Hepatic stellate cell (primary cell): Measurements from ENCODE around the gene ANTXR2.
A peak's percentile ranks its signal among the peaks of the same experiment; 100 is the strongest.
"Not testable (repeated sequence)": the region's sequence is repeated elsewhere in the genome, so short reads cannot be mapped to it uniquely, and the experiment has no call there.

Experiments
- DNase-seq: peaks from one replicate; pipeline ENCODE4 v3.0.0; 2011; ENCODE audit warnings: low spot score

ANTXR2 gene

DNA sequence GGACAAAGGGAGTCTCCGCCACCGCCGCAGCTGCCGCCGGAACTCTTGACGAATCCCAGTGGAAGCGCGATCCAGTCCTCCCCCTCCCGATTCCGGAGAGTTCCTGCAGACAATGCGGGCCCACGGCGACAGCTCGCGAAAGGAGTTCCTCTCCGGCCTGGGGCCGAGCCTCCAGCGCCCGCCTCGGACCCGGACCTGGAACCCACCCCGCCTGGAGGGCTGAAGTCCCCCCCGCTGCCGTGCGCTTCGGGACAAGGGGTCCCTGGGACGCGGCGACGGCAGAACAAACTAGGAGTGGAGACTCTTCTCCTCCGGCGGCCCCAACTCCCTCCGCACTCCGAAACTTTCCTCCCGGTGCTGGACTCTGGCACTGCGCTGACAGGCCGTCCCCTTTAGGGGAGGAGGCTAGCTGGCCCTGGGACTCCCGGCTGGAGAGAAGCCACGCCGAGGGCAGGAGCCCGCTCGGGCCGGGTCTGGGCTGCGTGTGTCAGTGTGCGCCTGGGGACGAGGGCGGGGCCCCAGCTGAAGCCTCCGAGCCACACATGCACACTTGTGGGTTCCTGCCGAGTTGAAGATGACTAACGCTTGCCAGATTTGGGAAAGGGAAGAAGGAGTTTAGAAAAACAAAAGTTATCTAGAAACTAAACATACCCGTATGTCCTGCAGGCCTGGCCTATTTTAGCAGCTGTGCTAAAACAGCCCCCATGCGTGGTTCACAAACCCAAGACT, at the start of gene ANTXR2:
Gene ANTXR2, minus strand, starts transcription at position 486 of the 729 bp plus-strand sequence. CDS start 669 bp downstream, outside the sequence.
- DNase-seq, result peak; percentile 86

DNA sequence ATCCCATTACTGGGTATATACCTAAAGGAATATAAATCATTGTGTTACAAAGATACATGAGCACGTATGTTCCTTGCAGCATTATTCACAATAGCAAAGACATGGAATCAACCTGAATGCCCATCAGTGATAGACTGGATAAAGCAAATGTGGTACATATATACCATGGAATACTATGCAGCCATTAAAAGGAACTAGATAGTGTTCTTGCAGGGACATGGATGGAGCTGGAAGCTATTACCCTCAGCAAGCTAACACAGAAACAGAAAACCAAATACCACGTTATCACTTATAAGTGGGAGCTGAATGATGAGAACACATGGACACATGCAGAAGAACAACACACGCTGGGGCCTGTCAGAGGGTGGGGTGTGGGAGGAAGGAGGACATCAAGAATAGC, 48.8 kb upstream of the ANTXR2 start:
- not testable (repeated sequence) for DNase-seq

DNA sequence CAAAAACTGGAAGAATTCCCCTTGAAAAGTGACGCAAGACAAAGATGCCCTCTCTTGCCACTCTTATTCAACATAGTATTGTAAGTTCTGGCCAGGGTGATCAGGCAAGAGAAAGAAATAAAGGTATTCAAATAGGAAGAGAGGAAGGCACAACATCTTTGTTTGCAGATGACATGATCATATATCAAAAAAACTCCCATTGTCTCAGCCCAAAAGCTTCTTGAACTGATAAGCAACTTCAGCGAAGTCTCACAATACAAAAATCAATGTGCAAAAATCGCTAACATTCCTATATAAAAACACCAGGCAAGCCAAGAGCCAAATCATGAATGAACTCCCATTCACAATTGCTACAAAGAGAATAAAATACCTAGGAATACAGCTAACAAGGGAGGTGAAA, 46.6 kb upstream of the ANTXR2 start:
- DNase-seq, result not testable (repeated sequence)

DNA sequence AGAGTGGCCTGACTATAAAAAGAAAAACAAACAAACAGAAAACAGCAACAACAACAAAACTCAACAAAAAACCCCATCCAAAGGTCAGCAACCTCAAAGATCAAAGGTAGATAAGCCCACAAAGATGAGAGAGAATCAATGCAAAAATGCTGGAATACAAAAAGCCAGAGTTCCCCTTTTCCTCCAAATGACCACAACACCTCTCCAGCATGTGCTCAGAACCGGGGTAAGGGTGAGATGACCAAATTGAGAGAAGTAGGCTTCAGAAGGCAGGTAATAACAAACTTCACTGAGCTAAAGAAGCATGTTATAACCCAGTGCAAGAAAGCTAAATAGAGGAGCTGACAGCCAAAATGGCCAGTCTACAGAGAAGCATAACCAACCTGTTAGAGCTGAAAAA, 43.5 kb upstream of the ANTXR2 start:
- DNase-seq, result no peak

DNA sequence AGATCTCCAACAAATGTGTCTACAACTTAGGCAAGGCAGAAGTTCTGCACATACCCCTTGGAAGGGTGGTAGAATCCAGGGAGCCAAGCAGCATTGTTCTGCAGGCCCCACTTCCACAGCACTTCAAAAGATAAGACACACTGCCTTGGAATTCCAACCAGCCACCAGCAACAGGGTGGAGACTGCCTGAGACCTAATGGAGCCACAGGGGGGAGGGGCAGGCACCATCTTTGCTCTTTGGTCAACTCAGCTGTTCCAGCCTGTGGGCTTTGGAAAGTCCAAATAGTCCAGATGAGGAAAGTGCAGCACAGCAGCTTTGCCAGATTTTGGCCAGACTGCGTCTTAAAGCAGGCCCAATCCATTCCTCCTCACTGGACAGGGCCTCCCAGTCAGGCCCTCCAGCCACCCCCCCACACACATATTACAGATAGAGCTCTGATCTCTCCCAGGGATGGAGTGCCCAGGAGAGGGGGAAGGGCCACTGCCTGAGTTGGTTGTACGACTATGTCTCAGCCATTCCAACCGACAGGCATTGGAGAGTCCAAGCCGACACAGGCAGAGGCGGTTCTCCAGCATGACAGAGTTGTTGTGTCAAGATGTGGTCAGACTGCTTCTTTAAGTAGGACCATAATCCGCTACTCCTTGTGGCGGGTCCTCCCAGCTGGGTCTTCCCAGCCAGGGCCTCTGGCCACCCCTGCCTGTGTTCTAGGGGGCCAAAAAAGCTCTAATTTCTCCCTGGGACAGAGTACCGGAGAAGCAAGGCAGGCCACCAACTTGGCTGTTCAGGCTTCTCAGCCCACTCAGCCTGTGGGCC, 42.5 kb upstream of the ANTXR2 start:
- DNase-seq, result no peak

DNA sequence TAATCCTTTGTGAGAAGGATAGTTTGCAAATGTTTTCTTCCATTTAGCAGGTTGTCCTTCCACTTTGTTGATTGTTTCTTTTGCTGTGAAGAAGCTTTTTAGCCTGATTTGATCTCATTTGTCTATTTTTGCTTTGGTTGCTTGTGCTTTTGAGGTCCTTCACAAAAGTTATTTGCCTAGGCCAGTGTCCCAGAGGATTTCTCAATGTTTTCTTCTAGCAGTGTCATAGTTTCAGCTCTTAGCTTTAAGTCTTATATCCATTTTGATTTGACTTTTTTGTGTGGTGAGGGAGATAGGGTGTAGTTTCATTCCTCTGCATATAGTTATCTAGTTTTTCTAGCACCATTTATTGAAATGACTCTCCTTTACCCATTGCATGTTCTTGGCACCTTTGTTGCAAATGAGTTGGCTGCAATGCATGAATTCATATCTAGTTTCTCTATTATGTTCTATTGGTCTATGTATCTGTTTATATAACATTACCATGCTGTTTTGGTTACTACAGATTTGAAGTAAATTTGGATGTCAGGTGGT, 41.8 kb upstream of the ANTXR2 start:
- no peak for DNase-seq

DNA sequence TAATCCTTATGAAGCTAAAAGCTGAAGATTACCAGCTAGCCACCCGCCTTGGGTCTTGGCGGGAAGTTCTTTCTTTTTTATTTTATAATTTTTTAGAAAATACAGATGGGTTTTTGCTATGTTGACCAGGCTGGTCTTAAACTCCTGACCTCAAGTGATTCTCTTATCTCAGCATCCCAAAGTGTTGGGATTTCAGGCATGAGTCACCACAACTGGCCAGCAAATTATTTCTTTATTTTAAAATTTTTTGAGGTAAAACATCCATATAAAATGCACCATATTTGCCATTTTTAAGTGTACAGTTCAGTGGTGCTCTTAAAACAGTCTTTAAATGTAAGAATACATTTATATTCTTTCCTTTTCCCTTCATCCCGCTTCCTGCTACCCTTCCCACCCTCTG, 40.6 kb upstream of the ANTXR2 start:
- no peak for DNase-seq

DNA sequence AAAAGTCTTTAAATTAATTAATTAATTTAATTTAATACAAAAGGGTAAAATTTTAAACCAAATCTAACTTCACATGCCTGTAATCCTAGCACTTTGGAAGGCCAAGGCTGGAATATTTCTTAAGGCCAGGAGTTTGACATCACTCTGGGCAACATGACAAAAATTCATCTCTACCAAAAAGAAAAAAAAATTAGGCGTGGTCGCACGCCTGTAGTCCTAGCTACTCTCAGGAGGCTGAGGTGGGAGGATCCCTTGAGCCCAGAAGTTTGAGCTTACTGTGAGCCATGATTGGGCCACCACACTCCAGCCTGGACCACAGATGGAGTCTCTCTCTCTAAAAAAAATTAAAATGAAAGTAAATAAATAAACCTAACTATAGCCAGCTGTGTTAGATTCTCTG, 39.2 kb upstream of the ANTXR2 start:
- no peak for DNase-seq

DNA sequence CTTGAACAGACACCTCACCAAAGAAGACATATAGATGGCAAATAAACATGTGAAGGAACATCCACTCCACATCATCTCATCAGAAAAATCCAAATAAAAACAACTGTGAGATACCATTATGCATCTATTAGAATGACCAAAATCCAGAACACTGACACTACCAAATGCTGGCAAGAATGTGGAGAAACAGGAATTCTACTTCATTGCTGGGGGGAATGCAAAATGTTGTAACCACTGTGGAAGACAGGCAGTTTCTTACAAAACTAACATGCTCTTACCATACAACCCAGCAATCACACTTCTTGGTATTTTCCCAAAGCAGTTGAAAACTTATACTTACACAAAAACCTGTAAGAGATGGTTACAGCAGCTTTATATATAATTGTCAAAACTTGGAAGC, 38.2 kb upstream of the ANTXR2 start:
- no peak for DNase-seq

DNA sequence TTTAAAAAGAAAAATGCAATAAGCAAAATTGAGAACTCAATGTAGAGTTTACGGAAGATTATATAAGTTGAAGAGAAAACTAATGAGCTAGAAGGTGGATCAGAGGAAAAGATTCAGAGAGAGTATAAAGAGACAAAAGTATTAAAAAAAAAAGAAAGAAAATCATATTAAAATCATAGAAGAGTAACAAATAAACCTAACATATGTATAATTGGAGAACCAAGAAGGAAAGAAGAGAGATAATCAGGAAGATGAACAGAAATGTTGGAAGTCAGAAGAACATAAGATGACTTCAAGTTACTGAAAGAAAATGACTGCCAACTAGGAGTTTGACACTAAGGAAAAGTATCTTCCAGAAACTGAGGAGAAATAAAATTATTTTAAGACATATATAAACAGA, 34.3 kb upstream of the ANTXR2 start:
- no peak for DNase-seq

DNA sequence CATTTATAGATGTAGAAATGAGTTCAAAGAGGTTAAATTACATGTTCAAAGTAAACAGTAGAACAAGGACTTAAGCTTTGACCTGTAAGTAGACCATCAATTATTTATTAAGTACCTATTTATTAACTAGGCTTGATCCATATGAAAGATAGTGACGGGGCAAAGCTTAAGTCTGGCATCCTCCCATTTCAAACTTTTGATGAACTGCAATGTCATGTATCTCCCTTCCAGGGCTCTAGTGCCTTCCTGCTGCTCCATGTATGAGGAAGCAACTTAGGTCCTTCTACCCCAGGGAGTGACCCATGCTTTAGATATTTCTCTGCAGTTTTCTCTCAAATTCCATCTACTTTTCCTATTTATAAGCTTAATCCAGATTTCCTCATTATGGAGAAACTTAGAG, 31.9 kb upstream of the ANTXR2 start:
- no peak for DNase-seq

DNA sequence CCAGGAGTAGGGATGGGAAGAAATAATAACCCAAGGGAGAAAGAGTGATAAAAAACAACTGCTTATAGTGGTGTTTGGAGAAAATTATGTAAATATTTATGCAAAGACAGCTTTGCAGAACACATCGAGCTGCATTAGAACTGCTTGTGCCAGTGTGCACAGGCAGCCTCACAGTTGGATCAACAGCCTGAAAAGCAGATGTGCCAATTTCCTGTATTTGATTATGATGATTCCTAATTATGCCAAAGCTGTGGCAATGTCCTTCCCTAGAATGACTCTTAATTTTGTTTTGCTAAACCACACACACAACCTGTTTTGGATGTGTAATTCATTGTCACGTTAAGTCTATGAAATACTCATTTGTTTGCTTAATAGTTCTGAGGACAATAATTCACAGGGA, 30.6 kb upstream of the ANTXR2 start:
- no peak for DNase-seq

DNA sequence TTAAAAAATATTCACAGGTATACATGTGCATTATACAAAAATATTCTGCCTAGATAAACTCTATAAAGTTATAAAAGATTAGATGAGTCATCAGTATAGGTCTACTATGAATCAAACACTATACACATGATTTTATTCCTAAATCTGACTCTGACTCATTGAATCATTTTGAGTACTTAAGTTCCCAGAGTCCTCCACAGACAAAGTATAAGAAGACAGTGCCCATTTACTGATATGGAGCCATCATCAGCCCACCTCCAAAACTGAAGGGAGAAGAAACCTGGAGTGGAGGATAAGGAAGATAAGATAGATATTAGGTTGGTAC, 28.7 kb upstream of the ANTXR2 start:
- DNase-seq, result no peak

DNA sequence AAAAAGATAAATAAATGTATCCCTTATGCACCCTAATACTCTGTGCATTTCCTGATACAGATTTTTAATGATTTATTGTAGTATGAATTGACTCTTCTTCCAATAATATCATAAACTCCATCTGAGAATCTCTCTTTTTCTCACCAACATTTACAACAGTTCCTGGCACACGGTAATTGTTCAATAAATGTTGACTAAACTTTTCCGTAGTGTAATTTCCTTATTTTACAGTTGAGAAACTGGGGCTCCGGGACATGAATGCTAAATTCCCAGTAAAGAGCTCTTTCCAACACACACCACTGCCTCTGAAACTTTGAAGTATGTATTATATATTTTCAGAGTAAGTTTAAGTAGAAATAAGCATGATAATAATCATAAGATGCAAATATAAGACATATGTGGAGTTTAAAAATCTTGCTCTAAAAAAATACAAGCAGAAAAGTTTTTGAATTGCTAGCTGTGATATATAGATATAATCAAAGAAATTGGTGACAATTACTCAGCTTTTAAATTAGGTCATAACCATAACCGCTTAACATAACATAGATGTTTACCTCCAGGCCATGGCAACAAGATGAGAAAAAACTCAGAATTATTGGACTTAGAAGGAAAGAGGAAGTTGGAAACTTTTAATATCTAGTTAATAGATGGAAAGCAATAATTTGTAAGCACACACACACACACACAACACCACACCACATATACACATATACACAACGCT, 28.2 kb upstream of the ANTXR2 start:
- no peak for DNase-seq

DNA sequence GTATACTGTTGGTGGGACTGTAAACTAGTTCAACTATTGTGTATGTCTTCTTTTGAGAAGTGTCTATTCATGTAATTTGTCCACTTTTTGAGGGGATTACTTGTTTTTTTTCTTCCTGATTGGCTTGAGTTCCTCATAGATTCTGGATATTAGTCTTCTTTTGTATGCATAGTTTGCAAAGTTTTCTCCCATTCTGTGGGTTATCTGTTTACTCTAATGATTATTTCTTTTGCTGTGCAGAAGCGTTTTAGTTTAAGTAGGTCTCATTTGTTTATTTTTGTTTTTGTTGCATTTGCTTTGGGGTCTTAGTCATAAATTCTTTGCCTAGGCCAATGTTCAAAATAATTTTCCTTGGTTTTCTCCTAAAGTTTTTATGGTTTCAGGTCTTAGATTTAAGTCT, 26.6 kb upstream of the ANTXR2 start:
- no peak for DNase-seq

DNA sequence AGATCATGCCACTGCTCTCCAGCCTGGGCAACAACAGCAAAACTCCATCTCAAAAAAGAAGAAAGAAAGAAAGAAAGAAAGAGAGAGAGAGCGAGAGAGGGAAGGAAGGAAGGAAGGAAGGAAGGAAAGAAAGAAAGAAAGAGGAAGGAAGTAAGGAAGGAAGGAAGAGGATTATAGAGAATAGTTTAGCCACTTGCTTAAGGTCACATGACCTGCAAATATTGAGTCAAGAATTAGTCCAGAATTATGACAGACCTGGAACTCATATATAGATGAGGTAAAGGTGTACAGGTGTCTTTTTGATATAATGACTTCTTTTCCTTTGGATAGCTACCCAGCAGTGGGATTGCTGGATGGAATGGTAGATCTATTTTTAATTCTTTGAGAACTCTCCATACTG, 25.6 kb upstream of the ANTXR2 start:
- DNase-seq, result no peak

DNA sequence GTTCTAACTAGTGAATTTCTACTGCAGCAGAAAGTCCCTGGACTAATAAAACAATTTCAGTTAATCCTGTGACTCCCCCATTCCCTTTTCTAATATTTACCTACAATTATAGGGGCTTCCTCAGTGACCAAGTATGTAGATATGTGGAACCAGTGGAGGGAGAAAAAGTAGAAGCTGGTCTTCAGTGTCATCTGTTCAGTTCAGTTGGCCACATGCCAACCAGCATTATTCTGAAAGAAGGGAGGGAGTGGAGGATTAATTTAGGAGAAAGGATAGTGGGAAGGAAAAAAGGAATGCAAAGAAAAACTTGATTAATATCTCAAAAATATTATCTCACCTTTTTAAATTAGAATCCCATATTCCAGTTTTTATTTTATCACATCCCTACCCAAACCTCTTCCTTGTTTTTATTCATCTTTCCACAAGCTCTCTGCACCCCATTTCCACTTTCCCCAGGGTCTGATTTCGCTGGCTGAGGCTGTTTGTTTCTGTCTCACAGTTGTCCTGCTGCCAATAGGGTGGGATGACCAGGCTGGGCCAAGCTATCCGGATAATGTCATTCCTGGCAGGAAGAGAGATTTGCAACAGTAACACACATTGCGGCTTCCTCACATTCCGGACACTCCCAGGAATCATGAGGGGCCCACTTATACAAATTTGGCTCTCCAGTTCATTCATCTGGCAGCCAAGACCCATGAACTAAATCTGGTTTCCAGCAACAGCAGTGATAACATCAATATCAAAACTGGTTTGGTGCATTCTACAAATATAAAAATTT, 24.6 kb upstream of the ANTXR2 start:
- DNase-seq, result peak; percentile 49

DNA sequence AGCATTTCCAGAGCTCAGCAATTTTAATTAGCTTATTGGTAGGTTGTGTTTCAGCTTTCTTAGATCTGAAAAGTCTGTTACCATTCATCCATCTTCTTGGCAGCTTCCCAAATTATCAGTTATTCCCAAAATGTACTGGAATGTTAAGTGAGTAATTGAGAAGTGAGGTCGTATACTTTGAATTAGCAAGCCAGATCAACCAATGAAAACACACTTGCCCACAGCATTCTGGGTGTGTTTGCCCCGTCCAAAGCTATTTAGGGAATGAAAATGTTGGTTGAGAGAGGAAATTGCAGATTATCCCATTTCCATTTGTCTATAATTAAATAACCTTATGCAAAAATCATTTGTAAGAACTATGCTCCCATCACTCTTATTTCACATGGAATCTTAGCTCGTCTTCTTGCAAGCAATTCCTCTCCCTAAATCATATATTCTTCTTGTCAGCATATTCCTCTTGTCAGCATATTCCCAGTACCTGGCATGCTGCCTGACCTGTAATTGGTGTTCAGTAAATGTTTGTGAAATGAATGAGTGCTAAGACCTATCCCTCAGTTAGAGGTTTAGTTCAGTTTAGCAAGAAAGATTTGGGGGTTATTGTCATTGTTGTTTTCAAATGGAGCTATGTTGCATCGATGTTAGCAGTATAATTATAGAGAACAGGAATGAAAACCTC, 23.3 kb upstream of the ANTXR2 start:
- DNase-seq, result no peak

DNA sequence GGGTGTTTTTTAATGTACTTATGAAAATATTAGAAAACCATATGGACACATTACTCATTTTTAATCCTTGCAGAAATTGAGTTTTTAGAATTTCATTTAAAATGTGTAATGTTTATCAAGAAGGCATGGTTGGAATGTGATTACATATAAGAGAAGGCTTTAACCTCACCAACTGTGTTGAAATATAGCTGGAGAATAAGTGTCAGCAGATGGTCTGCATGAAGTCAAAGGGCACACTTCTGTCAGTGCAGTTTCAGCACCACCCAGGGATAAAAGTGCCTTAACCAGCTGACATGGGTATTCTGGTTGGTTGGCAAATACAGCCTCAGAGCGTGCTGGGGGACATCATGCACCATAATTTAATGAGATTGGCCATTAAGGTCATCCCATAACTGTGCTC, 21.2 kb upstream of the ANTXR2 start:
- no peak for DNase-seq

DNA sequence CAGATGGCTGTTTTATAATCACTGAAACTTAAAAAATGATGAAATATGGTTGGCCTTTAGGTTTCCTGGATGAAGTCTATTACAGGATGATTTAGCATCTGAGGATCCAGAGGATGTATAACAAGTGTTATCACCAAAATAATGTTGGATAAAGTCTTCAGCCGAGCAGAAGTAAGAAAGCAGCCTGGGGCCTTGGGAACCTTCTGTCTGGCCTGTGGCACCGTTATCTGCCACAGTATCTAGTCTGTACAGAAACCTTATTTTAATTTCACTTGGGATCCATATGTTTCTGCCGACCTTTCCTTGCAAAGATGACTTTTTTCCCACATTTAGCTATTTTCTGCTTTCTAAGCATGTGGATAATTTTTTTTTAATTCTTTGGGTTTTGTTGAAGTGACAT, 20.5 kb upstream of the ANTXR2 start:
- DNase-seq, result no peak

DNA sequence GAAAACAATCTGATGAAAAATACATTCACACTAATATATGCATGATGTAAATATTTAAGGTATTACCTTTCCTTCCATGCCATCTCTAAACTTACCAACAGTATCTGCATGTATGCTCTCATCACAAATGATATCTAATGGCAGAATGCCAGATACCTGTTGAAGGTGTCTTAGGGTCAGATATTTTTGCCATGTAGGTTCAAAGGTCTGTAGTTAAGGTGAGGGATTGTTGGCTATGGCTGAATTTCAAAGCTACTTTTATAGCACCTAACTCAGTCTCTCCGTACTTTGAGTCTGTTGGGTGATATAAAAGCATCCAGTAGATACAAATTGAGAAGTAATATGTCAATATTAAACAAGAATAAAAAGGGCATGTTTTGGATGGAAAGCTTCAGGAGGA, 19.8 kb upstream of the ANTXR2 start:
- no peak for DNase-seq

DNA sequence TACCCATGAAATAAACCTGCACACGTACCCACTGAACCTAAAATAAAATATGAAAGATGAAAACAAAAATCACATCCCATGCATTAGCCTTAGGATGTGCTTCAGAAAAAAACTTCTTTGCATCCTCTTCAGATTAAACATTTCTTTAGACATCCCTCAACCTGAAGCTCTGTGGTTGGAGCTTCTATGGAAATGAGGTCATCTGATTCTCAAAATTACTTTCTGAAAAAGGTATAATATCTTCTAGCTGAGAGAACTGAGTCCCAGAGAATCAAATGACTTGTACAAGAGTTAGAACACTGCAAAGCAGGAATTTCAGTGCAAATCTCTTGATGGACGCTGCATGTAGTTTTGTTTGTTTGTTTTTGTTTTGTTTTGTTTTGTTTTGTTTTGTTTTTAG, 19.1 kb upstream of the ANTXR2 start:
- DNase-seq, result no peak
